ENCODE measurements around the gene MAN1C1. TPM values are rescaled to one million over a fixed set of nuclear protein-coding genes. Genes with fewer than 3 reads are reported as not detected.
"Not testable (repeated sequence)": the region's sequence is repeated elsewhere in the genome, so short reads cannot be mapped to it uniquely, and the experiment has no call there.

The MAN1C1 gene
- total and polyA plus RNA-seq, 4 donors, result 4.6 to 14.7 (median 13.1) TPM

GRCh38 chr1:25695771-25696311, 79.2 kb downstream of the MAN1C1 start:
- H3K9me3 ChIP-seq (ENCODE audit: control insufficient read depth in 4 of 4, insufficient read depth in 3 of 4, low read length in 3 of 4), result no peaks in the 10 kb centered on the region
- H3K4me3 ChIP-seq, result no peak overlapping the region
- 82 to 88% methylated on average over 11 of the region's 11 CpGs for WGBS, 2 donors
- peak overlapping the region in 1 of 2 donors; percentile 80 for H3K9ac ChIP-seq (ENCODE audit: insufficient read depth in 1 of 2, low read length in 2 of 2)
- DNase-seq, result no peak
- no peaks in the 10 kb centered on the region for H3K36me3 ChIP-seq (ENCODE audit: control insufficient read depth in 4 of 4, insufficient read depth in 4 of 4, low read length in 4 of 4)
- H3K27ac ChIP-seq (ENCODE audit: low read depth in 1 of 2, low read length in 1 of 2), result peak overlapping the region; percentile 67 to 80
- no peaks in the 10 kb centered on the region for H3K27me3 ChIP-seq (ENCODE audit: control insufficient read depth in 3 of 3, insufficient read depth in 3 of 3, low read length in 2 of 3)
- peaks cover 8 to 63% (median 14%) of the 10 kb centered on the region in 5 donors for H3K4me1 ChIP-seq (ENCODE audit: control insufficient read depth in 5 of 5, insufficient read depth in 5 of 5, low read length in 5 of 5)
- peak; percentile 53 for ATAC-seq (ENCODE audit: insufficient read depth, low FRiP score)
- TF ChIP-seq CTCF (IDR thresholded peaks at IDR 0.05; ENCODE audit: control extremely low read depth, extremely low read depth), result no peak

GRCh38 chr1:25696643-25697042, 80.1 kb downstream of the MAN1C1 start:
- not testable (repeated sequence) for ATAC-seq (ENCODE audit: insufficient read depth, low FRiP score); DNase-seq; H3K36me3 ChIP-seq (ENCODE audit: control insufficient read depth in 4 of 4, insufficient read depth in 4 of 4, low read length in 4 of 4); H3K9me3 ChIP-seq (ENCODE audit: control insufficient read depth in 4 of 4, insufficient read depth in 3 of 4, low read length in 3 of 4); H3K4me3 ChIP-seq; H3K9ac ChIP-seq (ENCODE audit: insufficient read depth in 1 of 2, low read length in 2 of 2); H3K27me3 ChIP-seq (ENCODE audit: control insufficient read depth in 3 of 3, insufficient read depth in 3 of 3, low read length in 2 of 3)
- Histone ChIP-seq H3K27ac (ENCODE audit: low read depth in 1 of 2, low read length in 1 of 2) (peak overlapping the region in 1 of 2 donors; percentile 67), H3K4me1 (ENCODE audit: control insufficient read depth in 5 of 5, insufficient read depth in 5 of 5, low read length in 5 of 5) (peaks cover 8 to 69% (median 16%) of the 10 kb centered on the region in 5 donors)
- WGBS, 2 donors, result 94 to 95% methylated on average over 4 of the region's 4 CpGs

- Histone ChIP-seq H3K9me3 (ENCODE audit: control insufficient read depth in 4 of 4, insufficient read depth in 3 of 4, low read length in 3 of 4) (no peaks in the 10 kb centered on the region), H3K4me1 (ENCODE audit: control insufficient read depth in 5 of 5, insufficient read depth in 5 of 5, low read length in 5 of 5) (peaks cover 8 to 77% (median 18%) of the 10 kb centered on the region in 5 donors), H3K9ac (ENCODE audit: insufficient read depth in 1 of 2, low read length in 2 of 2) (peak overlapping the region in 1 of 2 donors; percentile 43), H3K4me3 (no peak overlapping the region), H3K36me3 (ENCODE audit: control insufficient read depth in 4 of 4, insufficient read depth in 4 of 4, low read length in 4 of 4) (no peaks in the 10 kb centered on the region), H3K27me3 (ENCODE audit: control insufficient read depth in 3 of 3, insufficient read depth in 3 of 3, low read length in 2 of 3) (no peaks in the 10 kb centered on the region), H3K27ac (ENCODE audit: low read depth in 1 of 2, low read length in 1 of 2) (peak overlapping the region in 1 of 2 donors; percentile 93)
- DNase-seq, result peak in 2 of 3 donors; percentile 53 to 54
- no peak for TF ChIP-seq CTCF (IDR thresholded peaks at IDR 0.05; ENCODE audit: control extremely low read depth, extremely low read depth)
- no peak for ATAC-seq (ENCODE audit: insufficient read depth, low FRiP score)
- WGBS, 2 donors, result 79 to 83% methylated on average over 10 of the region's 10 CpGs
Observed at GRCh38 chr1:25697435-25698217, 81.0 kb downstream of the MAN1C1 start.

GRCh38 chr1:25698252-25698651, 81.7 kb downstream of the MAN1C1 start:
- Histone ChIP-seq H3K27ac (ENCODE audit: low read depth in 1 of 2, low read length in 1 of 2) (peak overlapping the region in 1 of 2 donors; percentile 93), H3K9ac (ENCODE audit: insufficient read depth in 1 of 2, low read length in 2 of 2) (no peak overlapping the region), H3K4me1 (ENCODE audit: control insufficient read depth in 5 of 5, insufficient read depth in 5 of 5, low read length in 5 of 5) (peaks cover 12 to 78% (median 18%) of the 10 kb centered on the region in 5 donors), H3K27me3 (ENCODE audit: control insufficient read depth in 3 of 3, insufficient read depth in 3 of 3, low read length in 2 of 3) (no peaks in the 10 kb centered on the region), H3K4me3 (no peak overlapping the region), H3K9me3 (ENCODE audit: control insufficient read depth in 4 of 4, insufficient read depth in 3 of 4, low read length in 3 of 4) (no peaks in the 10 kb centered on the region), H3K36me3 (ENCODE audit: control insufficient read depth in 4 of 4, insufficient read depth in 4 of 4, low read length in 4 of 4) (no peaks in the 10 kb centered on the region)
- ATAC-seq (ENCODE audit: insufficient read depth, low FRiP score) (no peak), DNase-seq (no peak)
- WGBS, 2 donors, result 94 to 98% methylated on average over 10 of the region's 10 CpGs
- no peak for TF ChIP-seq CTCF (IDR thresholded peaks at IDR 0.05; ENCODE audit: control extremely low read depth, extremely low read depth)

- ATAC-seq (ENCODE audit: insufficient read depth, low FRiP score); DNase-seq; H3K9ac ChIP-seq (ENCODE audit: insufficient read depth in 1 of 2, low read length in 2 of 2); H3K9me3 ChIP-seq (ENCODE audit: control insufficient read depth in 4 of 4, insufficient read depth in 3 of 4, low read length in 3 of 4); H3K4me3 ChIP-seq; H3K27me3 ChIP-seq (ENCODE audit: control insufficient read depth in 3 of 3, insufficient read depth in 3 of 3, low read length in 2 of 3); H3K36me3 ChIP-seq (ENCODE audit: control insufficient read depth in 4 of 4, insufficient read depth in 4 of 4, low read length in 4 of 4): not testable (repeated sequence)
- peaks cover 12 to 72% (median 21%) of the 10 kb centered on the region in 5 donors for H3K4me1 ChIP-seq (ENCODE audit: control insufficient read depth in 5 of 5, insufficient read depth in 5 of 5, low read length in 5 of 5)
- H3K27ac ChIP-seq (ENCODE audit: low read depth in 1 of 2, low read length in 1 of 2), result peak overlapping the region; percentile 82 to 93
- 88 to 93% methylated on average over 8 of the region's 8 CpGs for WGBS, 2 donors
Observed at GRCh38 chr1:25699059-25699458, 82.5 kb downstream of the MAN1C1 start.
